WI38 (cell line): ENCODE results near the gene C19orf33.

Experiments
- H3K4me3 ChIP-seq: 2 replicates; pipeline ENCODE4 v1.5.1; 2011; ENCODE audit warnings: low read depth, mild to moderate bottlenecking, control low read depth, low read length
- TF ChIP-seq, protein P1 (sequence below): IDR thresholded peaks from 2 replicates; pipeline ENCODE4 v1.5.1; 2012; ENCODE audit warnings: low read depth, mild to moderate bottlenecking, control low read depth, low read length

Gene C19orf33

DNA sequence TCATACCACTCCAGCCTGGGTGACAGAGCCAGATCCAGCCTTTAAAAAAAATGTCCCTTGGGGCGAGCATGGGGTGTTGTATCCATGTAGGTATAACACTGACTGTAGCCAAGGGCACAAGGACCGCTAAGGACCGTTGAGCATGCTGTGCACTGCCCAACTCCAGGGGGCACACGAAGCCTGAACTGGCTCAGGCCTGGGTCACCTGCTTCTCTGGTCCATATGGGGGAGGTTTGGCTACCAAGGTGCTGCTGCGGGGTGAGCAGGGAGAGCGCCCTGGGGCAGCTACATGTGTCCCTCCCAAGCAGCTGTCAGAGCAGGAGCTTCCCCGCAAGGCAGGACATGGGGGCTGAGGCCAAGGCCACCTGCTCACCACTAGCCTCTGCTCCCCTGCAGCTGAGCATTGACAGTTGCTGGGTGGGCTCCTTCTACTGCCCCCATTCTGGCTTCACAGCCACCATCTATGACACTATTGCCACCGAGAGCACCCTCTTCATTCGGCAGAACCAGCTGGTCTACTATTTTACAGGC is 47.9 kb downstream of the C19orf33 start:
- H3K4me3 ChIP-seq = no peak overlapping the region
- TF ChIP-seq, protein P1, sequence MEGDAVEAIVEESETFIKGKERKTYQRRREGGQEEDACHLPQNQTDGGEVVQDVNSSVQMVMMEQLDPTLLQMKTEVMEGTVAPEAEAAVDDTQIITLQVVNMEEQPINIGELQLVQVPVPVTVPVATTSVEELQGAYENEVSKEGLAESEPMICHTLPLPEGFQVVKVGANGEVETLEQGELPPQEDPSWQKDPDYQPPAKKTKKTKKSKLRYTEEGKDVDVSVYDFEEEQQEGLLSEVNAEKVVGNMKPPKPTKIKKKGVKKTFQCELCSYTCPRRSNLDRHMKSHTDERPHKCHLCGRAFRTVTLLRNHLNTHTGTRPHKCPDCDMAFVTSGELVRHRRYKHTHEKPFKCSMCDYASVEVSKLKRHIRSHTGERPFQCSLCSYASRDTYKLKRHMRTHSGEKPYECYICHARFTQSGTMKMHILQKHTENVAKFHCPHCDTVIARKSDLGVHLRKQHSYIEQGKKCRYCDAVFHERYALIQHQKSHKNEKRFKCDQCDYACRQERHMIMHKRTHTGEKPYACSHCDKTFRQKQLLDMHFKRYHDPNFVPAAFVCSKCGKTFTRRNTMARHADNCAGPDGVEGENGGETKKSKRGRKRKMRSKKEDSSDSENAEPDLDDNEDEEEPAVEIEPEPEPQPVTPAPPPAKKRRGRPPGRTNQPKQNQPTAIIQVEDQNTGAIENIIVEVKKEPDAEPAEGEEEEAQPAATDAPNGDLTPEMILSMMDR = no peak

DNA sequence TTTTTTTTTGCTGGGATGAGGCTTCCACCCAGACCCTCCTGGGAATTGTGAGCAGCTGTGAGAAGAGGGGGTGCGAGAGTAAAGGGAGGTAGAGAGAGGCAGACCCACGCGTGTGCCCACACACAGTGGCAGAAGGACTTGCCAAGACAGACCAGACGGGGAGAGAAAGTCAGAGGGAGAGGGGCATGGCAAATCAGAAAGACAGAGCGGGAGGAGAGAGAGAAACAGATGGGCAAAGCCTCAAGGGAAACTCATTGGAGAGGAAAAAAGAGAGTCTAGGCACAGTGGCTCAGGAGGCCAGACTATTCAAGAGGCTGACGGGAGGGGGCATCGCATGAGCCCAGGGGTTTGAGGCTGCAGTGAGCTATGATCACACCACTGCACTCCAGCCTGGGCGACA is 48.6 kb downstream of the C19orf33 start:
- no peak overlapping the region for H3K4me3 ChIP-seq
- TF ChIP-seq, protein P1 = no peak
